Measurements from ENCODE around the gene EEA1.
"Not testable (repeated sequence)": the region's sequence is repeated elsewhere in the genome, so short reads cannot be mapped to it uniquely, and the experiment has no call there.

The EEA1 gene

DNA sequence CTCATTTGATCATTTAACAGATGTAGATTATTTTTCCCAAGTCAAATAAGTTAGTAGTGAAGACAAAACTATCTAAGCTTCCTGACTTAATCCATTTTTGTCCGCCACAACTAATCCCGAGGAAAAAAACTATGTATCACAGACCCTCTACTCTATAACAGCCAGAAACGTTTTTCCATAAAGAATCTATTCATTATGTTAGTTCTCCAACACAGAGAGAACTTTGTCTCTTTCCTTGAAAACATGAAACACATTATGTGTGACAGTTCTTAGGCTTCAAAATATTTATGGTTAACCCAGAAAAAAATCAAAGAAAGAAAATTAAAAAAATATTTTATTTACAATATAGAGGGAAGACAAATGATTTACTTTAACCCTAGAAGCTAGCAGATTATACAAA, 126.2 kb downstream of the EEA1 start:
- no peak for DNase-seq (ENCODE audit: low read depth)

DNA sequence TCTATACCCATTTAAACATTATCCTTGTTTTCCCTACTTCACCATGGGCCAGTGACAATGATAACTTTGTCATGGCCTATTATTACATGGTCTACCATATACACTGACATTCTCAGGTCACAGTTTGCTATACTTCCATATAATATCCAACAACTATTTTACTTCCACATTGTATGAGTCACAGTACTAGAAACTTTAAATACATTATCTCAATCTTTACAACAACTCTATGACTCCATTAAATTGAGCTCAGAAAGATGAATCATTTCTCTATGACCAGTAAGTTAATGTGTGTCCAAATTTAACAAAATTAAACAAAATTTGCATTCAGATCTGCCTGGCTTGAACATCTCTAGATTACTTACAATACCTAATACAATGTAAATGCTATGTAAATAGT, 132.4 kb downstream of the EEA1 start:
- DNase-seq (ENCODE audit: low read depth) = no peak

DNA sequence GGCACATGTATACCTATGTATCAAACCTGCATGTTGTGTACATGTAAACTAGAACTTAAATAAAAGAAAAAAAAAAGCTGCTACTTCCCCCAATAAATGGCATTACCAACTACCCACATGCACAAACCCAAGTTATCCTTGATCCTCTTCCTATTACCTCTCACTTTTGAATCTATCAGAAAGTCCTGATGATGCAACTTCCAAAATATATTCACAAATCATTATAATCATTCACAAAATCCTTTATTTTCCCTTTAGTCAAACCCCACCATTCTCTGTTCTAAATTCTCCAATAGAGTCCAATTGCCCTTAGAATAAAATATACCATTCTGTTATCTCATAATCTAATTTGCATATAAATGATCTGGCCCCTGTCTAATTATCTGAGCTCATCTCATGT, 134.3 kb downstream of the EEA1 start:
- DNase-seq (ENCODE audit: low read depth) = no peak

DNA sequence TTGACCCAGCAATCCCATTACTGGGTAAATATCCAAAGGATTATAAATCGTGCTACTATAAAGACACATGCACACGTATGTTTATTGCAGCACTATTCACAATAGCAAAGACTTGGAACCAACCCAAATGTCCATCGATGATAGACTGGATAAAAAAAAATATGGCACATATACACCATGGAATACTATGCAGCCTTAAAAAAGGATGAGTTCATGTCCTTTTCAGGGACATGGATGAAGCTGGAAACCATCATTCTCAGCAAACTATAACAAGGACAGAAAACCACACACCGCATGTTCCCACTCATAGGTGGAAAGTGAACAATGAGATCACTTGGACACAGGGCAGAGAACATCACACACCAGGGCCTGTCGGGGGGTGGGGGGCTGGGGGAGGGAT, 134.7 kb downstream of the EEA1 start:
- DNase-seq (ENCODE audit: low read depth) = not testable (repeated sequence)

DNA sequence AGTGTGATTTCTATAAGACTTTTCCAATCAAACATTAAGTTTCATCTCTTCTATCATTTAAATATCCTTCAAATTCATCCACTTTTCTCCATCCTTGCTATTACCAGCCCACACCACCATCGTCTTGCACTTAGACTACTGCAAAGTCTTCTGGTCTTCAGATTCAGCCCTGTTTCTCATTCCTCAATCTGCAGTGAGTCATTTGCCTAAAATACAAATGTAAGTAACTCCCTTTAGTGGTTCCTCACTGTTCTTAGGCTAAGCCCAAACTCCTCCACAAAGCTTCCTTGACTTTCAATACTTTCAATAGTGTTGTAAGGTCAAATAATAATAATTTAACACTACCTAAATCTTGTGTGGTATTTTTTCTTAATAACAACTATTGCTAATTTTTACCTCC, 143.1 kb downstream of the EEA1 start:
- no peak for DNase-seq (ENCODE audit: low read depth)

DNA sequence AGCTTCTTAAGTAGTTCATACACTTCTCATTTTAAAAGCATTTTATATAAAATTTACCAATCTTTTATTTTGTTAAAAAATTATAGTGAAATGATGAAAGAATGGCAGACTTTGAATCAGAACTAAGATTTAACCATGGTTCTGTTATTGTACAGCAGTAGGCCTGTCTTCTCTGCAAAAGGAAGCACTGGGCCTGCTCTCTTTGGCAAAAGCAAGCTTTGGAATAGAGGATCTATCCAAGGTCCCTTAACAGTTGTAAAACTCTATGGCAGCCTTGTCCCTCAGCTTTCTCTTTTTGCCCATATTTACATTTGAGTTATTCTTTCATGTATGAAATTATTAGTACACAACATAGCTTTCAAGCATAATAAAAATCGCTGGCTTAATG, 143.5 kb downstream of the EEA1 start:
- no peak for DNase-seq (ENCODE audit: low read depth)

DNA sequence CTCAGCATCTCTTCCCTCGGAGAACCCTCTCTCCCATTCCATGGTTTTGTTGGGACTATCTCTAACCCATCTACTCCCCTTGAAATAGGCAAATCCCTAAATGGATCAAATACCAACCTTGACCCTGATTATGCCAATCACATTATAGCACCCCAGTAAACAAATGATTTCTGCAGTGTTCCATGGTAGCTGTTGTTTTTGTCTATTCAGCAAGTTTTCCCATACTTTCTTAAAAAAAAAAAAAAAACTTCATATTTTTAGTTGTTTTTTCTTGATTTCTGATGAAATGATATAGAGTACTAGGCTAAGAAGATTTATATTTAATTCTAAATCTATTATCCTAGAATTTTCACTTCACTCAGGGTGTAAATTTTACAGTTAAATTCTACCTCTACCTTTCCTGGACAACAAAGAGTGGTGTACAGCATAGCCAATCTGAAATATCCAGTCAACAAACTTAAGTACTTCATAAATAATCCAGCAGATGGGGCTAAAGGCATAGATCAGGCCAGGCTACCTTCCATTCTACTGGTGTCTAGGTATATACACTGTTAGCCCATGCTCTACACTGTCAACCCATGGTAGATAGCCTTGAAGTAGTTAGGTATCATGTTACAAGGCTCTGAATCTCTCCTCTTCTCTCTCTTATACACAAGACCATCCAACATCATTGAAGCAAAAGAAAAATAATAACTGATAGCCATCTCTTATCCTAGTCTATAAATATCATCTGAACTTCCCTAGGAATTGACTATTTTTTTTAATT, 144.1 kb downstream of the EEA1 start:
- DNase-seq (ENCODE audit: low read depth) = no peak

DNA sequence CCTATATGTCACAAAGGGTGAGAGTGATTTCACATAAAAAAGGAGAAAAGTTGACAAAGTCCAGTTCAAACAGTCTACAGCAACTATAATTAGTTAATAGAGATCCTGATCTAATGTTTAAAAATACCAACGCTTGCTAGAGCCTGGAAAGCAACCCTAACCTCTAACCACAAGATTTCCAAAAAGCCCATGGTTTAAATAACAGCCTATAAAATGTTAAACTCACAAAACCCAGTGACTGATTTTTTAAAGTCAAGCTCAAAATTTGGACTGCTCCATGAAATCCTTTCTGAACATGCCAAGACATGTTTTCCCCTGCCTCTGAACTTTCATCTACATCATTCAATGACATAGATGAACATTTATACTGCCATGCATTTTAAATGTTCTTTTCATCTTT, 144.7 kb downstream of the EEA1 start:
- no peak for DNase-seq (ENCODE audit: low read depth)

DNA sequence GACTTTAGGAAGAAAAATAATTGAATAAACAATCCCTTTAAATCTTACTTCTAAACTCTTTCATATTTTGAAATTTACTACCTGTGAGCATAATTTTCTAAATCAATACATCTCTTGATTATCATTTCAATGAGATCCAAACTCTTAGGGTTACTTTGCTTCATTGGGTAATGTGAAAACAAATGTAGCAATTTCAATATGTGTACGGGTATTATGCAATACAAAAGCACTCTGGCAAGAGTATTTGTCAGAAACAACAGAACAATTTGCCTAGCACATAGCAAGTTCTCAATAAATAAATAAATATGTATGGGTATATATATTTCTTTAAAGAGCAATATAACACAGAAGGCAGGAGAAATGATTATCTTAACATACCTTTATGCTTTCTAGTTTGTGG, 149.2 kb downstream of the EEA1 start:
- no peak for DNase-seq (ENCODE audit: low read depth)

DNA sequence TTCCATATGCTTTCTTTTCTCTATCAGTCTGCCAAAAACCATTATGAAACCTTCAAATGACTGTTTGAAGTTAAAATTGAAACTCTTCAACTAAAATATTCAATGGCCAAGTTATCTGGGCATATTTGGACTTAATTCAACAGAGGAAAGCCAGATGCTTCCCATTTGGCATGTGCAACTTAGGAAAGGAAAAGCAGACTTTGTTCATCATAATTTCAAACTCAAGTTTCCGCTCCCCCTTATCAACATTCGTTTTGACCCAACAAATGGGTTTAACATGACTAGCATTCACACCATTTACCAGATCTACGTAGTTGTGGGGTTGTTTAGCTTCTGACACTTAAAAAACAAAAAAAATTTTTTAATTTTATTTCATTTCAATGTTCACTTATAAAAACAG, 150.6 kb downstream of the EEA1 start:
- DNase-seq (ENCODE audit: low read depth) = no peak

DNA sequence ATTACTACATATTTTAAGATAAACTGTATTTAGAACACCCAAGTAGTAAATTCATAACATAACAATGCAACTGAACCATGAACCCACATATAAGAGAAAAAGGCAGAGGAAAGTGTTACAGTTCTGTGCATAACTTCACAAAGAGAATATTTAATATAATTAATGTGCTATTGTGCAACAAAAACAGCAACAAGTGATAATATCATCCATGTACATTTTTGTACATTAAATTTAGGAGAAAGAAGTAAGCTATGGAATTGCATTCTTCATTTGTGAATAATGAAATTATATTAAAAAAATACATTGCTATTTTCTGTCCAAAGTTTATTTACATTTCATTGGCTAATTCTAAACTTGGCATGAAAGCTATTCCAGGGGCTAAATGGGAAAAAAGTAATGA, 153.7 kb downstream of the EEA1 start:
- no peak for DNase-seq (ENCODE audit: low read depth)

DNA sequence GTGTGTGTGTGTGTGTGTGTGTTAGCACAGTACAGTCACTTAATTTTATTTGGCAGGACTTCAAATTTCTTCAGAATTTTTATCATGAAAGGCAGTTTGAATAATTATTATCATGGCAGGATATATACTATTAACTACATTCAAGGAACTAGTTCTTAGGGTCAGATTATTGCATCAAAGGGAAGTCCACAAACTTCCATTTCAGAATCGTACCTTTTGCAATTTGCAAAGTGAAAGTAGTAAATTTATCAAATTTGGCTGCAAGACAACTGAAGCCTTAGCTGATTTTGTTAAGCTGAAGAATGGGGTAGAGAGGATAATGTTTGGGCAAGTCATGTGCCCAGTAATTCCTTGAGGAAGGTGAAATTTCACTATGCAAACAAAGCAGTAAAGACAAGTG, 158.1 kb downstream of the EEA1 start:
- DNase-seq (ENCODE audit: low read depth) = no peak

DNA sequence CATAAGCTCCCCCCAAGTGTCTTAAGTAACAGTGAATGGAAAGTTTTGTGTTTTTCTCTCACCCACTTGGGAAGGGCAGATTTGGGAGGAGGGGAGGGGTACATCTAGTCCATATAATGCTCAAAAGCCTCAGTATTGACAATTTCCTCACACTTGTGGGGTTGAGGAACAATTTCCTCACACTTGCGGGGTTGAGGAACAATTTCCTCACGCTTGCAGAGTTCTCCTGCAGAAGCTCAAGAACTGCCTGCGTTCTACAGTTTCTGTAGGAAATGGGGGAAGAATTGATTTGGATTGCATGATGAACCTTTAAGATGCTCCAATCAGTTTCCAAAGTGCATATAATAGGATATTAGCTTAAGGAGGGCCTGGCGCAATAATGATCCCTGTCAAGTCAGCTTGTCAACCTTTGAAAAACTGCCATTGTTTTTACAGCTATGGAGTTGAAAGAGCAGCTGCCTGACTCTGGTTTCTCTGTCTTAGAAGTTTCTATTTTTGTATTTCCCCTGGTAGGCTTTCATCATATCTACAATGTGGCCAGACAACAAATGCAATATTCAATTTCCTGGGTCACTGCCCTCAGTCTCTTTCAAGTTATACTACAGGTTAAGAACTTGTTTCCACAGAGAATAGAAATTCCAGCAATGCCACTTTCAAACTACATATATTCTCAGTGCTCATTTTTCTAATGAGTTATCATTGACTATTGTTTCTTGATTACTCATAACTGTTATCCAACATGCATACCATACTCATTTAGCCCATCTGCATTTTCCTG, 159.8 kb downstream of the EEA1 start:
- DNase-seq (ENCODE audit: low read depth) = no peak

DNA sequence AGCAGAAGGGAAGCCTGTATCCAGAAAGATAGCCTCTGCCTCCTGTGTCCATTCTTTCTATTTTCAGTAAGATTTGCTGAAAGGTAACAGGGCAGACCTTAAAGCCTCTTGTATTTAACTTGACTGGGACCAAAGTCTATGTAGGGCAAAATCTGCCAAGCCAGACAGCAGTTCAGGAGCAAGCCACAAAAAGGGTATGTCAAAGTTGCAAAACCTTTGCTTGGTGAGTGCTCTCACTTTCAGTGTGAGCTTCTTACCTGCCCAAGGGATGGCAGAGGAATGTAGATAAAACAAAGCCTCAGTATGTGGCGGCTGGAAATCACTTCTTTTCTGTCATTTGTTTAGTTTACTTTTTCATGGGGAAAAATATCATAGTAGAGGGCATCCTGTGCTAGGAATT, 163.2 kb downstream of the EEA1 start:
- no peak for DNase-seq (ENCODE audit: low read depth)

DNA sequence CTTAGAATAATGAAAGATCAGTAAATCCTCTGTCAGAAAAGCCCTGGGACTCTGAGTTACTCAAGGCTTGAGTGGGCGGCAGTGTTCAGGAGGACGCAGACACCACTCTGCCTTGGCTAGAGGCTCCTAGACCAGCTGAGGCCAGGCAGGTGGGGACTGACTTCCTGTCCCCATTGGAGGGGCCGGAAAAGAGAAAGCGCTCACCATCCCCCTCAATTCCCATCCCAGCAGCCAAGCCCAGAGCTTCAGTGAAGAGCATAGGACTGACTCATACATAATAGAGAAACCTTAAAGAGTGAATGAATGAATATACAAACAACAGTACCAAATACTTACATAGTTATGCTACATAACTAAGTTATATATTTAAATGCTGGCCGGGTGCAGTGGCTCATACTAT, 164.3 kb downstream of the EEA1 start:
- no peak for DNase-seq (ENCODE audit: low read depth)

DNA sequence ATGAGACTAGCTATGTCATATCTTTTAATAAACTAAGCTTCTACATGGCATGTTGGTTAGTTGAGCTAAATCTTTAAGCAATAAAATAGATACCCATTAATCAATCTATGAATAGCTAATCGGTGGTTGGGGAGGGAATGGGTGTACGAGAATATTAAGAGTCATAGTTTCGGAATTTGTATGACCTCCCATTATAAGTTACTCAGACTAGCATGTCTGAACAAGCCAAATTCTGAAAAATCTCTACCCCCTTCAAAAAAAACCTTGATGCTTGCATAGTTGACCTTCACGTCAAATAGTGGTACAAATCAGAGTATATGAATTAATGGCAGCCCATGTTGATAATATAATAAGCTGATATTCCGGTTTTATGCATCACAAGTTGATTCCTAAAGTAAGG, 166.3 kb downstream of the EEA1 start:
- no peak for DNase-seq (ENCODE audit: low read depth)

DNA sequence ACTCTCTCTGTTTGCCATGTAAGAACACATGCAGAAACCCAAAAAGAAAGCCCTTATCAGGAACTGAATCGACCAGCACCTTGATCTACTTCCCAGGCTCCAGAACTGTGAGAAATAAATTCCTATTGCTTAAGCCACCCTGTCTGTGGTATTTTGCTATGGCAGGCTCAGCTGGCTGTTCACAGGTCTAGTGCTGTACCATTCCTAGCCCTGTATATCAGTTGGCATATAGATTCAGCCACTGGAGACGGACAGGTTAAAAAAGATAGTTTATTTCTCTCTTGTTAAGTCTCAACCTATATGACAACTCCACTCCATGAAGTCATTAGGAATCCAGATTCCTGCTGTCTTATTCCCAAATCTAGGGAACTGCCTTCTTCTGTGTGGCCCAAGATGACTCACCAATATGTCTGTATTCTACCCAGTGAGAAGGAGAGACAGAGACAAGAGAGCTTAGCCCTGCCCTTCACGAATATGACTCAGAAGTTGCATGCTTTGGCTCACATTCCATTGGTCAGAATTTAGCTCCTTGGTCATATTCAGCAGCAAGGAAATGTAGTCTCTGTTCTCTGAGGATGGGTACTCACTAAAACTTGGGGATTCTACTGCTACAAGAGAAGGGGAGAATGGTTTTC, 169.3 kb downstream of the EEA1 start:
- no peak for DNase-seq (ENCODE audit: low read depth)

DNA sequence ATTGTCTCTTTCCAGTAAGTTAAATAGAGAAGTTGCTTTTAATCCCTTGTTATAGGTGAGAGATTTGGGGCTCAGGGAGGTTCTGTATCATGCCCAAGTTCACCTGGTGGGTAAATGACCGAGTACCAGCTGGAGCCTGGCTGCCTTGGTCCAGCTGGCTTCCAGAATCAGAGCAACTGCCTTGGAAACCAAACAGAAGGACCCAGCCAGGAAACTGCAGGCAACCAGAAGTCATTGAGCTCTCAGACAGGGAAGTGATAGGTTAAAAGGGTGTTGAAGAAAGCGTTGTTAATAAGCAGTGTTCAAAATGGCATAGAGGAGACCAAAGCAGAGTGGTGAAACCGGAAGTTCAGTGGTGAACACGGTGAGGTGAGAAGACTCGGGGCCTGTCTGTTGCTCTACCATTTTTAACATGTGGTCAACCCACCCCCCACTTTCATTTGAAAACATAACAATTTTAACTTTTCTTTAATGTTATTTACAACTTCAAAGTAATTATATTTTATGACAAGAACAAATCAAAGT, 171.4 kb downstream of the EEA1 start:
- no peak for DNase-seq (ENCODE audit: low read depth)

DNA sequence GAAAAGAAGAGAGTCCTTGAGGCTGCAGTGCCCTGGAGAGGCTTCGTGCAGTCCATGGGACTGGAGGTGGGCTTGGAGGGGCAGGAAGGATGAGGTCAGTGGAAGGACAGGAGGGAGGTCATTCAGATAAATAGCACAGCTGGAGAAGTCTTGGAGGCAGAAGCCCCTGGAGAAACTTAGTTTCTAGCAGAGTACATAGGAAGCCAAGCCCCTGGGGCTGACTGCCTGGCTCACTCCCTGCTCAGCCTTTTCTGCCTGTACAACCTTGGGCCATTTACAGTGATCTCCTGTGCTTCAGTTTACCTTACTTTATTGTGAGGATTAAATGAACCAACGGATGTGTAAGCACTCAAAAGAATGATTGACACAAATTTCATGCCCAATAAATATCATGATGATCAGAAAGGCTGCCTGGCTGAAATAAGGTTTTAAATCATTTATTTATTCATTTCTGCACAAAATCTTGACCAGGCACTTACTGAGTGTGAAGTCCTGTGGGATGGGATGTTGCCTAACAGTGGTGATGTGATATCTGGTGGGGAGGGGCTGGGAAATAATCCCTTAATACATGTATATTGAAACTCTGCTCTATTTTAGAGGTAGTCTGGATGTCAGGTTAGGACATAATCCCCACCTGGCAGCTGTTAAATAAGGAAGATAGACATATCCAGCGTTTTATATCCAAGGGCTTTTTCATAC, 172.0 kb downstream of the EEA1 start:
- DNase-seq (ENCODE audit: low read depth) = no peak

DNA sequence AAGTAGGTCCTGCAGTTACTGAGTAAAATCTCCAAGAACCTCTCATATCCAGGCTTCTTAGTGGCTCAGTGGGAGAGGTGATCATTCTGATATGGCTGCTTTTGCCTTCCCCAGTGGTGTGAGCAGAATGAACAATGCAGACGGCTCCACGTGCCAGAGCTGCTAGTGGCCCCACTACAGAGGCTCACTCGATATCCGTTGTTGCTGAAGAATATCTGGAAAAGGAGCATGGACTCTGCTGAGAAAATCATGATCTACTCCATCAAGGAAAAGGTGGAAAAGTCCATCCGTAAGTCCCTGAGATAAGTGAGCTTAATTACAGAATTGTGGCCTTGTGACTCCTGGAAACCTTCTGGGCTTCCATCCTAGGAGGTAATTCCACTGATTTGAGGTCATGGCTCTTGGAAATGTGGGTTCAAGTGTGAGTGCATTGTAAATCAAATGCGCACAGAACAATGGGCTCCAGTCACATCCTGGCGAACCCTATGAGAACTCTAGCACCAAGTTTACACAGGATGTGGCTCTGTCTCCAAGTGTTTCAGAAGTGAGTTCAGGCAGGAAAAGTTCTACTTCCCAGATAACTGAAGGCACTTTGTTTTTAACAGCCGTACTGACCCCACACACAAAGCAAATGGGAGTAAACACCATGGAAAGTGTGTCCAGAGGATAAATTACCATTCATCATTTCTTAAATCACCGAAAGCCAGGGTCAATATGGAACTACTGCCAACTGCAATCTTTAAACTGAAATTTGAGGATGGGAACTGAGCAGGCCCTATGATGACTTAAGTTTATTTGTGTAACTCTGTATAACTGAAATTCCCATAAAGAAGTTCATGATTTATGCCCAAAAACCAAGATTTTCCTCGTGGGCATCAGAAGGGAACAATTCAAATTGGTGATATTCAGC, 174.9 kb downstream of the EEA1 start:
- DNase-seq (ENCODE audit: low read depth) = no peak

DNA sequence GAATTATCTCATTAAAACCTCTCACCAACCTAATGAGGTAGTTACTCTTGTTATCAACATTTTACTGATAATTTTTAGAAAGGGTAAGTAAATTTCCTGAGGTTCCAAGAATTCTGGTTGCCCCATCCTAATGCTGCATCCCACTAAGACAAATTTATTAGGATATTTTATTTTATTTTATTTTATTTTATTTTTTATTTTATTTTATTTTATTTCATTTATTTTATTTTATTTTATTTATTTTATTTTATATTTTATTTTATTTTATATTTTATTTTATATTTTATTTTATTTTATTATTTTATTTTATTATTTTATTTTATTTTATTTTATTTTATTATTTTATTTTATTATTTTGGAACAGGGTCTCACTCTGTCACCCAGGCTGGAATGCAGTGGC, 179.4 kb downstream of the EEA1 start:
- DNase-seq (ENCODE audit: low read depth) = not testable (repeated sequence)

All from stimulated activated CD8-positive, alpha-beta memory T cell treated with anti-CD3 and anti-CD28 coated beads, Interleukin-12 subunit alpha, Interleukin-12 subunit beta, amount 100 ng/mL, for 1 hour (primary cell).